ENCODE data around the gene SSC5D. TPM values are rescaled to one million over a fixed set of nuclear protein-coding genes. Genes with fewer than 3 reads are reported as not detected.

SSC5D gene
- total RNA-seq, 1 experiment from 2014 or later, result 0.86 TPM

DNA sequence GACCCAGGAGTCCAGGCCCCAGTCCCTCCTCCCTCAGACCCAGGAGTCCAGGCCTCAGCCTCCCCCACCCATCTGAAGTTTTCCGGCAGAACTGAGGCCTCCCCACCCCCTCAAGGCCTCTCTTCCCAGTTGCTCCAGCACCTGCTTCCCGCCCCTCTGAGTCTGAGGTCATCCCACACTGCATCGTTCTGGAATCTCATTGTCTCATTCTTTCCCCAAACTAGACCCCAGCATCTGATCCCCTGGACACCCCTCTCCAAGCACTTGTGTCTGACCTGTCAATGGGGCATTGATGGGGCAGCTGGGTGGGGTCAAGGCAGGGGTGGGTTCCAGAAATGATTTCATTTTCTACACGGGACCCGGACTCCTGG, 49.5 kb downstream of the SSC5D start:
- peaks cover 4% of the 10 kb centered on the region for H3K36me3 Mint-ChIP-seq (ENCODE audit: insufficient read depth, unreplicated experiment)
- intact Hi-C loops (cut with micrococcal nuclease; ENCODE audit: unreplicated experiment), result no loop called here

DNA sequence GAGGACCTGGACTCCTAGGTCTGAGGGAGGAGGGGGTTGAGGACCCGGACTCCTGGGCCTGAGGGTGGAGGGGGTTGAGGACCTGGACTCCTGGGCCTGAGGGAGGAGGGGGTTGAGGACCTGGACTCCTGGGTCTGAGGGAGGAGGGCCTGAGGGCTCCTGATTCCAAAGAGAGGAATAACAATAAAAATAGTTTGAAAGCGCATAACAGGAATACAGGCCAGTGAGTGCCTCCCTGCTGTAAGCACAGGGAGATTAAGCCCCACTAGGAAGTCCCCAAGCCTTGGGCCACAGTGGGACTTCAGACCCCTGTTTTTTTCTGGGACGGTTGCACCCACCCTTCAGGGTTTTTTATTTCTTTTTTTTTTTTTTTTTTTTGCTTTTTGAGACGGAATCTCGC, 49.9 kb downstream of the SSC5D start:
- peaks cover 11% of the 10 kb centered on the region for H3K9me3 Mint-ChIP-seq (ENCODE audit: unreplicated experiment)
- no peak for DNase-seq
- H3K27me3 Mint-ChIP-seq (ENCODE audit: insufficient read depth, unreplicated experiment), result no peaks in the 10 kb centered on the region
- Histone ChIP-seq H3K9me3 (no peaks in the 10 kb centered on the region), H3K36me3 (ENCODE audit: control insufficient read depth, insufficient read depth, low read length) (no peaks in the 10 kb centered on the region), H3K4me3 (ENCODE audit: low read depth, low read length) (no peak overlapping the region), H3K27me3 (replicated peaks; ENCODE audit: control insufficient read depth, insufficient read depth, low read length) (no peaks in the 10 kb centered on the region), H3K4me1 (0 out of 2 replicates have a peak, but pooled peaks cover 3% of the 10 kb centered on the region)
- no peaks in the 10 kb centered on the region for H3K4me1 Mint-ChIP-seq (ENCODE audit: low read depth, unreplicated experiment)
- H3K27ac Mint-ChIP-seq (ENCODE audit: unreplicated experiment), result no peak overlapping the region
- H3K4me3 Mint-ChIP-seq (ENCODE audit: unreplicated experiment), result no peak overlapping the region
- no TSS peak for BruUV-seq (replicated peaks)
- H3K36me3 Mint-ChIP-seq (ENCODE audit: insufficient read depth, unreplicated experiment), result peaks cover 4% of the 10 kb centered on the region
- ChIA-PET CTCF (interaction anchor here (0.6 kb wide), 1 partner anchor 12 kb away, joined by 3 read pairs; no protein-coding TSS in a partner anchor), POLR2A (no interaction called here)
- TF ChIP-seq, protein P1, sequence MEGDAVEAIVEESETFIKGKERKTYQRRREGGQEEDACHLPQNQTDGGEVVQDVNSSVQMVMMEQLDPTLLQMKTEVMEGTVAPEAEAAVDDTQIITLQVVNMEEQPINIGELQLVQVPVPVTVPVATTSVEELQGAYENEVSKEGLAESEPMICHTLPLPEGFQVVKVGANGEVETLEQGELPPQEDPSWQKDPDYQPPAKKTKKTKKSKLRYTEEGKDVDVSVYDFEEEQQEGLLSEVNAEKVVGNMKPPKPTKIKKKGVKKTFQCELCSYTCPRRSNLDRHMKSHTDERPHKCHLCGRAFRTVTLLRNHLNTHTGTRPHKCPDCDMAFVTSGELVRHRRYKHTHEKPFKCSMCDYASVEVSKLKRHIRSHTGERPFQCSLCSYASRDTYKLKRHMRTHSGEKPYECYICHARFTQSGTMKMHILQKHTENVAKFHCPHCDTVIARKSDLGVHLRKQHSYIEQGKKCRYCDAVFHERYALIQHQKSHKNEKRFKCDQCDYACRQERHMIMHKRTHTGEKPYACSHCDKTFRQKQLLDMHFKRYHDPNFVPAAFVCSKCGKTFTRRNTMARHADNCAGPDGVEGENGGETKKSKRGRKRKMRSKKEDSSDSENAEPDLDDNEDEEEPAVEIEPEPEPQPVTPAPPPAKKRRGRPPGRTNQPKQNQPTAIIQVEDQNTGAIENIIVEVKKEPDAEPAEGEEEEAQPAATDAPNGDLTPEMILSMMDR (IDR thresholded peaks at IDR 0.05; ENCODE audit: insufficient read depth in 1 of 2, low read depth in 1 of 2, low read length in 1 of 2, severe bottlenecking in 1 of 2, unreplicated experiment in 1 of 2), result no peak
- intact Hi-C loops (cut with micrococcal nuclease; ENCODE audit: unreplicated experiment), result no loop called here

More for the DNA sequence above, 49.5 kb downstream of the SSC5D start:
- H3K27ac Mint-ChIP-seq (ENCODE audit: unreplicated experiment), result no peak overlapping the region
- Histone ChIP-seq H3K9me3 (no peaks in the 10 kb centered on the region), H3K27me3 (replicated peaks; ENCODE audit: control insufficient read depth, insufficient read depth, low read length) (no peaks in the 10 kb centered on the region), H3K4me1 (0 out of 2 replicates have a peak, but pooled peaks cover 3% of the 10 kb centered on the region), H3K4me3 (ENCODE audit: low read depth, low read length) (no peak overlapping the region), H3K36me3 (ENCODE audit: control insufficient read depth, insufficient read depth, low read length) (no peaks in the 10 kb centered on the region)
- no peaks in the 10 kb centered on the region for H3K4me1 Mint-ChIP-seq (ENCODE audit: low read depth, unreplicated experiment)
- no peak overlapping the region for H3K4me3 Mint-ChIP-seq (ENCODE audit: unreplicated experiment)
- POLR2A ChIA-PET, result no interaction called here
- no TSS peak for BruUV-seq (replicated peaks)
- TF ChIP-seq, protein P1 (IDR thresholded peaks at IDR 0.05; ENCODE audit: insufficient read depth in 1 of 2, low read depth in 1 of 2, low read length in 1 of 2, severe bottlenecking in 1 of 2, unreplicated experiment in 1 of 2), result no peak
- no peak for DNase-seq
- H3K27me3 Mint-ChIP-seq (ENCODE audit: insufficient read depth, unreplicated experiment), result no peaks in the 10 kb centered on the region
- H3K9me3 Mint-ChIP-seq (ENCODE audit: unreplicated experiment), result peaks cover 7% of the 10 kb centered on the region
- CTCF ChIA-PET, result interaction anchor here (0.6 kb wide), 1 partner anchor 12 kb away, joined by 3 read pairs; no protein-coding TSS in a partner anchor

DNA sequence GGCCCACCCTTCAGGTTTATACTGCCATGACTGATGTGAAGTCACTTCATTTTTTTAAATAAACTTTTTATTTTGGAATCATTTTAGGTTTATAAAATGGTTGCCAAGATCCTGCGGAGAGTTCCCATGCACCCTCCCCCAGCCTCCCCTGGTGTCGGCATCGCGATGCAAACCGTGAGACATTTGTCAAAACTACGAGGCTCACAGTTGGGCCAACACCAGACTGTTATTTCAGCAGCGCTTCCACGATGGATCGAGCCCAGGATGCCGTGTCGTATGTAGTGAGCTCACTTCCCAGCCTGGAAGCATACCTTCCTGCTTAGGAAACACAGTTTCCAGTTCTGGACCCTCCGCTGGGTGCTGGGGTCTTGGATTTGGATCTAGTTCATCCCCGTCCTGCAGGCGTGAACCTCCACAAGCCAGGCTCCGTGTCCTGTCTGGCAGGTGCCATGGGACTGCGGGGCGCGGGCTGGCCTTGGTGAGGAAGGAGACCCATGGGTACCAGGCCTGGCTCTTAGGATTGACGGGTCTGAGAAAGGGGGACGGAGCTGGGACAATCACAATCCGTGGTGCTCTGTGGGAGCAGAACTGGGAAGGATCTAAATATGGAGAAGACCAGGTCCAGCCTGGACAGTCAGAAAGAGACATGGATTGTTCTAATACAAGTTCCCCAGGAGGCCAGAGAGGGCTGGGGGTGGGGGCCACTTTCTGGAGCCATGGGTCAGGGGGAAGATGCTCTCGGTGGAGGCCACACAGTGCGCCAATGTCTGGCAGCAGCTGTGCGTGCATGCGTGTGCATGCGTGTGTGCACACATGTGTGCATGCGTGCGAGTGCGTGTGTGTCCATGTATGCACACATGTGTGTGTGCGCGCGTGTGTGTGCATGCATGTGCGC, 51.1 kb downstream of the SSC5D start:
- no peaks in the 10 kb centered on the region for H3K9me3 ChIP-seq
- TF ChIP-seq, protein P1 (IDR thresholded peaks at IDR 0.05; ENCODE audit: insufficient read depth in 1 of 2, low read depth in 1 of 2, low read length in 1 of 2, severe bottlenecking in 1 of 2, unreplicated experiment in 1 of 2), result no peak
- intact Hi-C loops (cut with micrococcal nuclease; ENCODE audit: unreplicated experiment), result no loop called here
- no peaks in the 10 kb centered on the region for H3K27me3 Mint-ChIP-seq (ENCODE audit: insufficient read depth, unreplicated experiment)
- H3K36me3 Mint-ChIP-seq (ENCODE audit: insufficient read depth, unreplicated experiment), result peaks cover 4% of the 10 kb centered on the region
- no peak overlapping the region for H3K4me3 Mint-ChIP-seq (ENCODE audit: unreplicated experiment)
- no peak for DNase-seq
- H3K27me3 ChIP-seq (replicated peaks; ENCODE audit: control insufficient read depth, insufficient read depth, low read length), result no peaks in the 10 kb centered on the region
- peaks cover 3% of the 10 kb centered on the region for H3K4me1 ChIP-seq
- no TSS peak for BruUV-seq (replicated peaks)
- no peak overlapping the region for H3K4me3 ChIP-seq (ENCODE audit: low read depth, low read length)
- ChIA-PET CTCF (no interaction called here), POLR2A (no interaction called here)
- peaks cover 18% of the 10 kb centered on the region for H3K9me3 Mint-ChIP-seq (ENCODE audit: unreplicated experiment)
- H3K36me3 ChIP-seq (ENCODE audit: control insufficient read depth, insufficient read depth, low read length), result no peaks in the 10 kb centered on the region
- H3K27ac Mint-ChIP-seq (ENCODE audit: unreplicated experiment), result no peak overlapping the region
- H3K4me1 Mint-ChIP-seq (ENCODE audit: low read depth, unreplicated experiment), result no peaks in the 10 kb centered on the region
